Measurements from ENCODE around the gene PLXND1. TPM values are rescaled to one million over a fixed set of nuclear protein-coding genes. Genes with fewer than 3 reads are reported as not detected.
A peak's percentile ranks its signal among the peaks of the same experiment; 100 is the strongest.

The PLXND1 gene
- total and polyA plus RNA-seq, 7 experiments from 2014 or later = 0.38 to 82.5 (median 7.1) TPM; not detected in 1

- Mint-ChIP-seq H3K4me1 (peaks cover 0 to 5% (median 0%) of the 10 kb centered on the region in 7 donors), H3K27me3 (peaks cover 0 to 11% (median 0%) of the 10 kb centered on the region in 5 donors), H3K36me3 (no peaks in the 10 kb centered on the region), H3K9me3 (no peaks in the 10 kb centered on the region), H3K27ac (no peak overlapping the region), H3K4me3 (no peak overlapping the region)
- Histone ChIP-seq H3K27me3 (ENCODE audit: control insufficient read depth in 2 of 2, insufficient read depth in 2 of 2, low read length in 2 of 2) (no peaks in the 10 kb centered on the region), H3K4me1 (ENCODE audit: control insufficient read depth in 2 of 2, insufficient read depth in 2 of 2, low read length in 2 of 2) (no peaks in the 10 kb centered on the region), H3K4me3 (ENCODE audit: low read length) (no peak overlapping the region), H3K36me3 (ENCODE audit: control insufficient read depth in 2 of 3, insufficient read depth in 3 of 3, low read length in 3 of 3) (no peaks in the 10 kb centered on the region), H3K27ac (ENCODE audit: low read depth, low read length) (no peak overlapping the region), H3K9me3 (ENCODE audit: control insufficient read depth in 2 of 3, low read length in 3 of 3) (no peaks in the 10 kb centered on the region)
- CTCF ChIA-PET = no interaction called here
- no peak for DNase-seq
- POLR2A ChIA-PET = no interaction called here
- no peak for ATAC-seq
- intact Hi-C loops (cut with micrococcal nuclease) = no loop called here
Observed at GRCh38 chr3:129542747-129543146, 63.7 kb downstream of the PLXND1 start.

- H3K36me3 Mint-ChIP-seq = no peaks in the 10 kb centered on the region
- Histone ChIP-seq H3K27me3 (ENCODE audit: control insufficient read depth in 2 of 2, insufficient read depth in 2 of 2, low read length in 2 of 2) (no peaks in the 10 kb centered on the region), H3K9me3 (ENCODE audit: control insufficient read depth in 2 of 3, low read length in 3 of 3) (no peaks in the 10 kb centered on the region), H3K36me3 (ENCODE audit: control insufficient read depth in 2 of 3, insufficient read depth in 3 of 3, low read length in 3 of 3) (no peaks in the 10 kb centered on the region), H3K27ac (ENCODE audit: low read depth, low read length) (no peak overlapping the region), H3K4me3 (ENCODE audit: low read length) (no peak overlapping the region), H3K4me1 (ENCODE audit: control insufficient read depth in 2 of 2, insufficient read depth in 2 of 2, low read length in 2 of 2) (no peaks in the 10 kb centered on the region)
- no peaks in the 10 kb centered on the region for H3K9me3 Mint-ChIP-seq
- H3K4me3 Mint-ChIP-seq = no peak overlapping the region
- no peak for DNase-seq
- ChIA-PET POLR2A (no interaction called here), CTCF (no interaction called here)
- no peak overlapping the region for H3K27ac Mint-ChIP-seq
- no peak for ATAC-seq
- H3K27me3 Mint-ChIP-seq = peaks cover 0 to 20% (median 0%) of the 10 kb centered on the region in 5 donors
- intact Hi-C loops (cut with micrococcal nuclease) = no loop called here
- H3K4me1 Mint-ChIP-seq = peaks cover 0 to 5% (median 0%) of the 10 kb centered on the region in 7 donors
Observed at GRCh38 chr3:129540776-129541516, 65.5 kb downstream of the PLXND1 start.

DNA sequence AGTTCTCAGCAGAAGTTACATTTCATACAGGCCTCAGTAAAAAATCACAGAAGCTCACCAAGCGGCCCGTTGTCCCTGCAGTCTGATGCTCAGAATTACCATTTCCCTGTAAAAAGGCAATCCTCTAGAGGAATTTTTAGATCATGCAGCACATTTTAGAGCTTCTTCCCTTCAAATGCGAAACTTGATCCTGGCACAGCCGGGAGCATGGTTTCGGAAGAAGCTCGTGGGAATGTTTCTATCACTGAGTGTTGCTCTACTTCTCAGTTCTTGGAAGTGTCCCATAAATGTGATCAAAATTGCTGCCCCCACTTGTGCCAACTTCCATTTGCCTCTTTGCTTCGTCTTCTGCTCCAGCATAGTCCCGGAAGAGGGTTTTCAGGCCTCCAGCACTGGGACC lies 67.3 kb downstream of the PLXND1 start:
- POLR2A ChIA-PET = no interaction called here
- DNase-seq = no peak
- CTCF ChIA-PET = no interaction called here

GRCh38 chr3:129536804-129537203 lies 69.7 kb downstream of the PLXND1 start:
- ChIA-PET CTCF (interaction anchor here (2.0 kb wide), 1 partner anchor 46 kb away, joined by 4 read pairs; no protein-coding TSS in a partner anchor), POLR2A (no interaction called here)
- no peaks in the 10 kb centered on the region for H3K27me3 ChIP-seq (ENCODE audit: control insufficient read depth in 2 of 2, insufficient read depth in 2 of 2, low read length in 2 of 2)
- Mint-ChIP-seq H3K27me3 (peaks cover 0 to 20% (median 0%) of the 10 kb centered on the region in 5 donors), H3K9me3 (no peaks in the 10 kb centered on the region), H3K36me3 (no peaks in the 10 kb centered on the region), H3K27ac (no peak overlapping the region), H3K4me1 (peaks cover 0 to 3% (median 0%) of the 10 kb centered on the region in 7 donors), H3K4me3 (no peak overlapping the region)
- ATAC-seq (no peak), DNase-seq (no peak)
- no peak overlapping the region for H3K27ac ChIP-seq (ENCODE audit: low read depth, low read length)
- no peaks in the 10 kb centered on the region for H3K9me3 ChIP-seq (ENCODE audit: control insufficient read depth in 2 of 3, low read length in 3 of 3)
- H3K4me3 ChIP-seq (ENCODE audit: low read length) = no peak overlapping the region
- intact Hi-C loops (cut with micrococcal nuclease) = no loop called here
- no peaks in the 10 kb centered on the region for H3K4me1 ChIP-seq (ENCODE audit: control insufficient read depth in 2 of 2, insufficient read depth in 2 of 2, low read length in 2 of 2)
- no peaks in the 10 kb centered on the region for H3K36me3 ChIP-seq (ENCODE audit: control insufficient read depth in 2 of 3, insufficient read depth in 3 of 3, low read length in 3 of 3)

More for the DNA sequence above, 67.3 kb downstream of the PLXND1 start:
- Histone ChIP-seq H3K9me3 (ENCODE audit: control insufficient read depth in 2 of 3, low read length in 3 of 3) (no peaks in the 10 kb centered on the region), H3K36me3 (ENCODE audit: control insufficient read depth in 2 of 3, insufficient read depth in 3 of 3, low read length in 3 of 3) (no peaks in the 10 kb centered on the region), H3K4me1 (ENCODE audit: control insufficient read depth in 2 of 2, insufficient read depth in 2 of 2, low read length in 2 of 2) (no peaks in the 10 kb centered on the region), H3K27me3 (ENCODE audit: control insufficient read depth in 2 of 2, insufficient read depth in 2 of 2, low read length in 2 of 2) (no peaks in the 10 kb centered on the region), H3K27ac (ENCODE audit: low read depth, low read length) (no peak overlapping the region), H3K4me3 (ENCODE audit: low read length) (no peak overlapping the region)
- no peak for ATAC-seq
- H3K4me1 Mint-ChIP-seq = peaks cover 0 to 5% (median 0%) of the 10 kb centered on the region in 7 donors
- no peaks in the 10 kb centered on the region for H3K9me3 Mint-ChIP-seq
- H3K36me3 Mint-ChIP-seq = no peaks in the 10 kb centered on the region
- H3K27ac Mint-ChIP-seq = no peak overlapping the region
- intact Hi-C loops (cut with micrococcal nuclease) = no loop called here
- H3K27me3 Mint-ChIP-seq = peaks cover 0 to 20% (median 0%) of the 10 kb centered on the region in 5 donors
- no peak overlapping the region for H3K4me3 Mint-ChIP-seq

DNA sequence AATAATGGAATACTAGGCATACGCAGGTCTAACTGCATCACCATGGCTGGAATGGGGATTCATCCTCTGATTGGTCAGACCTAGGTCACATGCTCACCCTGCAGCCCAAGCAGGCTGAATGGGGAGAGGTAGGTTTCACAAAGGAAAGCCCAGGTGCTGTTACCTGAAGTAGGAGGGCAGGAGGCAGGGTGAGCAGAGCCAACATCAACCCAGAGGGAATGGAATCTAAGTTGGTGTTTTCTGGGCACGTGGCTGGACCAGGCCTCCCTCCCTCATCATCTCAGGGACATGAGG lies 70.2 kb downstream of the PLXND1 start:
- no peaks in the 10 kb centered on the region for H3K9me3 Mint-ChIP-seq
- H3K36me3 Mint-ChIP-seq = no peaks in the 10 kb centered on the region
- H3K4me1 Mint-ChIP-seq = peaks cover 0 to 3% (median 0%) of the 10 kb centered on the region in 7 donors
- ChIA-PET CTCF (interaction anchor here (2.0 kb wide), 1 partner anchor 46 kb away, joined by 4 read pairs; no protein-coding TSS in a partner anchor), POLR2A (no interaction called here)
- no peak overlapping the region for H3K27ac Mint-ChIP-seq
- peaks cover 0 to 19% (median 0%) of the 10 kb centered on the region in 5 donors for H3K27me3 Mint-ChIP-seq
- H3K4me1 ChIP-seq (ENCODE audit: control insufficient read depth in 2 of 2, insufficient read depth in 2 of 2, low read length in 2 of 2) = no peaks in the 10 kb centered on the region
- no peak overlapping the region for H3K27ac ChIP-seq (ENCODE audit: low read depth, low read length)
- H3K4me3 ChIP-seq (ENCODE audit: low read length) = no peak overlapping the region
- H3K36me3 ChIP-seq (ENCODE audit: control insufficient read depth in 2 of 3, insufficient read depth in 3 of 3, low read length in 3 of 3) = no peaks in the 10 kb centered on the region
- H3K9me3 ChIP-seq (ENCODE audit: control insufficient read depth in 2 of 3, low read length in 3 of 3) = no peaks in the 10 kb centered on the region
- no peaks in the 10 kb centered on the region for H3K27me3 ChIP-seq (ENCODE audit: control insufficient read depth in 2 of 2, insufficient read depth in 2 of 2, low read length in 2 of 2)
- intact Hi-C loops (cut with micrococcal nuclease) = no loop called here
- DNase-seq (no peak), ATAC-seq (no peak)
- no peak overlapping the region for H3K4me3 Mint-ChIP-seq

DNA sequence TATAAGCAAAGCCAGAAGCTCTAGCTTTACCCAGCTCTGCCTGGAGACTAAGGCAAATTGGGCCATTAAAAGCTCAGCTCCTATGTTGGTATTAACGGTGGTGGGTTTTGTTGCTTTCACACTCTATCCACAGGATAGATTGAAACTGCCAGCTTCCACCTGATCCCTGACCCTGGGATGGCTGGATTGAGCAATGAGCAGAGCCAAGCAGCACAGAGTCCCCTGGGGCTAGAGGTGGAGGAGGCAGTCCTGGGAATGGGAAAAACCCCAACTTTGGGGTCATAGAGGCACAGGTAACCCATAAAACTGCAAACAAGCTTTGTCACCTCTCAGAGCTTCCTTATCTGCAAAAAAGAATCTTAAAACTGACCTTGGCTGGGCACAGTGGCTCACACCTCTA lies 71.4 kb downstream of the PLXND1 start:
- DNase-seq (no peak), ATAC-seq (no peak)
- no peaks in the 10 kb centered on the region for H3K4me1 ChIP-seq (ENCODE audit: control insufficient read depth in 2 of 2, insufficient read depth in 2 of 2, low read length in 2 of 2)
- H3K36me3 ChIP-seq (ENCODE audit: control insufficient read depth in 2 of 3, insufficient read depth in 3 of 3, low read length in 3 of 3) = no peaks in the 10 kb centered on the region
- no peaks in the 10 kb centered on the region for H3K9me3 ChIP-seq (ENCODE audit: control insufficient read depth in 2 of 3, low read length in 3 of 3)
- H3K4me1 Mint-ChIP-seq = peaks cover 0 to 3% (median 0%) of the 10 kb centered on the region in 7 donors
- ChIA-PET POLR2A (no interaction called here), CTCF (interaction anchor here (2.0 kb wide), 1 partner anchor 45 kb away, joined by 4 read pairs; no protein-coding TSS in a partner anchor)
- H3K4me3 Mint-ChIP-seq = no peak overlapping the region
- peaks cover 0 to 17% (median 0%) of the 10 kb centered on the region in 5 donors for H3K27me3 Mint-ChIP-seq
- H3K4me3 ChIP-seq (ENCODE audit: low read length) = no peak overlapping the region
- H3K9me3 Mint-ChIP-seq = no peaks in the 10 kb centered on the region
- H3K36me3 Mint-ChIP-seq = no peaks in the 10 kb centered on the region
- no peak overlapping the region for H3K27ac Mint-ChIP-seq
- H3K27ac ChIP-seq (ENCODE audit: low read depth, low read length) = no peak overlapping the region
- no peaks in the 10 kb centered on the region for H3K27me3 ChIP-seq (ENCODE audit: control insufficient read depth in 2 of 2, insufficient read depth in 2 of 2, low read length in 2 of 2)
- intact Hi-C loops (cut with micrococcal nuclease) = no loop called here

- H3K4me3 ChIP-seq (ENCODE audit: low read length) = no peak overlapping the region
- no peaks in the 10 kb centered on the region for H3K27me3 ChIP-seq (ENCODE audit: control insufficient read depth in 2 of 2, insufficient read depth in 2 of 2, low read length in 2 of 2)
- no peaks in the 10 kb centered on the region for H3K36me3 ChIP-seq (ENCODE audit: control insufficient read depth in 2 of 3, insufficient read depth in 3 of 3, low read length in 3 of 3)
- H3K9me3 ChIP-seq (ENCODE audit: control insufficient read depth in 2 of 3, low read length in 3 of 3) = no peaks in the 10 kb centered on the region
- Mint-ChIP-seq H3K9me3 (no peaks in the 10 kb centered on the region), H3K27ac (peak overlapping the region in 1 of 9 donors; percentile 59), H3K27me3 (peaks cover 0 to 17% (median 0%) of the 10 kb centered on the region in 5 donors), H3K36me3 (no peaks in the 10 kb centered on the region), H3K4me1 (peaks cover 0 to 3% (median 0%) of the 10 kb centered on the region in 7 donors), H3K4me3 (no peak overlapping the region)
- CTCF ChIA-PET = interaction anchor here (2.0 kb wide), 1 partner anchor 44 kb away, joined by 4 read pairs; no protein-coding TSS in a partner anchor
- no peak overlapping the region for H3K27ac ChIP-seq (ENCODE audit: low read depth, low read length)
- no peak for DNase-seq
- no peaks in the 10 kb centered on the region for H3K4me1 ChIP-seq (ENCODE audit: control insufficient read depth in 2 of 2, insufficient read depth in 2 of 2, low read length in 2 of 2)
- ATAC-seq = no peak
- intact Hi-C loops (cut with micrococcal nuclease) = no loop called here
- POLR2A ChIA-PET = no interaction called here
Observed at GRCh38 chr3:129534428-129535027, 71.9 kb downstream of the PLXND1 start.
